ENCODE measurements around the gene STK11IP.

Gene STK11IP

DNA sequence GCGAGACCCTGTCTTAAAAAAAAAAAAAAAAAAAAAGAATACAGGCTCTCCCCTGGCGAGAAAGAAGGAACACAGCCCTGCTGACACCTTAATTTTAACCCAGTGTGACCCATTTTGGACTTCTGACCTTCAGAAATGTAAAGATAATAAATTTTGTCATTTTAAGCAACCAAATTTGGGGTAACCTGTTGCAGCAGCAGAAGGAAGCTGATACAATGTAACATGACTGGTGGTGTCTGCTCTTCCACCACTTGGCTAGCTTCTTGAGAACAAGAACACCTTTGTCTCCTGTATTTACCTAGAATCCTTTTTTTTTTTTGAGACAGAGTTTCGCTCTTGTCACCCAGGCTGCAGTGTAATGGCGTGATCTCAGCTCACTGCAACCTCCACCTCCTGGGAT, 6.6 kb upstream of the STK11IP start:
- no peak for DNase-seq

DNA sequence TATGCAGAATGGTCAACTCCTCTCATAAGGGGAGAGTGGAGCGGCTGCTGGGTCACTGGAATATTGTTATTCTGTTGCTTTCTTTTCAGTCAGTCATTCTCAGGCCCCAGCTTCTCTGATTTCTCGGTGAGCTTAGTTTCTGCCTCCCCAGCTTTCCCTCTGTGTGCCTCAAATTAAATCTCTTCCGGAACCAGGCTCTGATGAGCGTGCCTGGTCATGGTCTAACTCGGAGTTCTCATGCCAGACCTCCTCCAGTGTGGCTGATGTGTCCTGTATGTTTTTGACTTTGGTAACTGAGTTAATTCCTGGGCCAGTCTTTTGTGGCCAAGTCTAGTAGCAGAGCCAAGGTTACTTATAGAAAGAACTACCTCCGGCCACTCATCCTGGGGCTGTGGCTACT, 4.9 kb upstream of the STK11IP start:
- DNase-seq, result no peak

DNA sequence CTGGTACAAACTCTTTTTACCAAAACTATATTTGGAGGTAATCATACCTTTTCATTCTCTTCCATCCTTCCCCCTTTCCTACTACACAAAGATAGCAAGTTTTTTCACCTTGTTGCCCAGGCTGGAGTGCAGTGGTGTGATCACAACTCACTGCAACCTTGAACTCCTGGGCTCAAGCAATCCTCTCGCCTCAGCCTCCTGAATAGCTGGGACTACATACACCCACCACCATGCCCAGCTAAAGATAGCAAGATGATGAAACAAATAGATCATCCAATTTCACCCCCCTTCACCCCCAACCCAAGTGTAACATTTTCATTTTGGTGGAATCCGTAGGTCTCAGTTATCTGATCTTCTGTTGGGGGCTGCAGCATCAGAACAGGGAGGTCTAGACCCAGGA, 4.5 kb upstream of the STK11IP start:
- no peak for DNase-seq

DNA sequence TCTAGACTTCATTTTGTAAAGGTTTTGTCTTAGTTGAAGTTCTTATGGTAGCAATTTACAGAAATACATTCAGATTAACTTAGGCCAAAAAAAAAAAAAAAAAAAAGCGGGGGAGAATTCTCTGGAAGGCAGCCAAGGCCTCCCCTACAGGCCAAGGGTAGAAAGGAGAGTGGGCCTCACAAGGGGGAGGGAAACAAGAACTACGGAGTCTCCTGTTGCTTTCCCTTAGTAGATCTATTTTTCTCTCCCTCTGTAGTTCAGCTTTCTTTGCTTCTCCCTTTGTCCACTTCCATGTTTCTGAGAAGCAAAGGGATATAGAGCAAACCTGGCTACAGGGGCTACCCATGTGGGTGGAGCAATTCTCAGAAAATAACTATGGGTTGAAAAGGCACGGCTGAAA, 2.4 kb upstream of the STK11IP start:
- no peak for DNase-seq

DNA sequence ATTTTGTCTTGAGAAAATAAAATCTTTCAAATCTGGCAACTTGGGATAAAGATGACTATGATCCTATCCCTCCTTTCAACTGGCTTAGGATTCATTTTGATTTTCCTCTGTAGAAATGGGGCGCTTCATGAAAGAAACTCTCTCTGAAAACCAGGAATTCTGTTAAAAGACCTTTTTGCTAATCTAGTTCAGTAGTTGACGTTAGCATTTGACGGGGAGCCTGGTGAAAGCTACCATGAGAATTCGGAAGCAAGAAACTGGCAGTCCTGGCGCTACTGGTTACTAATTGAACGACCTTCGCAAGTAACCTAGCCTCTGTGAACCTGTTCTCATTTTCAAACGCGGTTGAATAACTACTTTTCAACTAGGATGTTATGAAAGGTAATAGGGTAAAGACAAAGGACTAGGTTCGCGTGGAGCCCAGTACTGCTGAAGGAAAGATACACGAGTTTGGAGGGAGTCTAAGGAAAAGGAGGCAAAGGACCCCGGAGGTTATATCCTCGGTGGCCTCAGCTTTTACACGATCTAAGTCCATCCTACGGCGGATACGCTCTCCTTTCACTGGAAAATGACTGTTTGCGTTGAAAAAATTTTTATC, 604 bp upstream of the STK11IP start:
- DNase-seq, result no peak

DNA sequence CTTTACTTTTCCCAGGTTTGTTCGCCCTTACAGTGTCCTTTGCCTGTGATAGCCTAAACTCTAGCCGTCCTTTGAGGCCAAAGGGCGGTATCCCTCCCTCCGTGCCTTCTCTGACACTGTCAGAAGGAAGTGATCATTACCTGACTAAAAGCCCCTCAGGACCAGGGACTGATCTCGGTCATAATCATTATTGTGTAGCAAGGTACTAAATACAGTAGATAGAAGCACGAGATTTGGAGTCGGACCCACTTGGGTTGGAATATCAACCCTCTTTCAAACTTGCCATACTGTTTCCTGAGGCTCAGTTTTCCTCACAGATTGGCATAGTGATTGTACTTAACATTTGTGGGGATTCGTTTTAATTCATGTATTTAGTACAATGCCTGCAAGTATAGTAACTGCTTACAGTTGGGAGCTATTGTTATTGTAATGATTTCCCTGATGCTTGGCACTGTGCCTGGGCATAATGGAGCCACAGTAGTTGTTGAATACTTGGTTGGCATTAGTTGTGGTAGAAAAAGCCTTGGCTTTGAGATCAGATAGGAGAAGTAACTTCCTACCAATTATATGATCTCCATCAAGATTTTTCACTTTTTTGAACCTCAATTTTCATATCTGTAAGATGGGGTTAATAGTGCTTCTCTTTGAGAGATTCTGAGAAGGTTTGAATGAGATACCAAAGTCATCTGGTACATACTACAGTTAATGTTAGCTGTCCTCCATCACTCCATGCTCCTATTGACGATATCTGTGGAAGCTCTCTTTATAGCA, 836 bp downstream of the STK11IP start:
- no peak for DNase-seq

DNA sequence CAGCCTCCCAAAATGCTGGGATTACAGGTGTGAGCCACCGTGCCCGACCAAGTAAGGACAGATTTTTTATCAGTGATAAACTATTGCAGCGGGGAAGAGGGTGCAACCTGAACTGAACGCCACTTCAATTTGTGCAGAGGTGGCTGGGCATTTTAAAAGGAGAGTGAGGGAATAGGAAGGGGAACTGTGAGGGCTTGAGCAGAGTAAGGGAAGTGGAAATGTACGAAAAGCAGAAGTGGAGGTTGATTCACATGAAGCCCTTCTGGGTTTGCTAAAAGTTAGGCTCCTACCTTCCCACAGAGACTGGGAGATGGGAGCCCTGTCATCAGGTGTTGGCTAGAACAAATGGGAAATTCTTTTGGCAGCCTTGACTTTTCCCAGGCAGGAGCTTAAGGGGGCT, 6.1 kb downstream of the STK11IP start:
- DNase-seq, result no peak

DNA sequence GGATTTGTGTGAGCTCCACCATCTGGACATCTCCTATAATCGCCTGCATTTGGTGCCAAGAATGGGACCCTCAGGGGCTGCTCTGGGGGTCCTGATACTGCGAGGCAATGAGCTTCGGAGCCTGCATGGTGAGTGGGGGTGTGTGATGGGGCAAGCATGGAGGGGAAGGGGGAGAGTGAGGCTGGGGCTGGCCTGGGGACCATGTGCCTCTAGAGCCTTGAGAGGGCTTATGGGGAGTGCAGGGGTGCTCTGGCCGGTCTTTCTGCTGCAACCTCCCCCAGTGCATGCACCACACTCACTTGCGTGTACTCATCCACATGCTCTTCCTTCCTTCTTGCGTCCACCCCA, 7.9 kb downstream of the STK11IP start:
- DNase-seq, result no peak

DNA sequence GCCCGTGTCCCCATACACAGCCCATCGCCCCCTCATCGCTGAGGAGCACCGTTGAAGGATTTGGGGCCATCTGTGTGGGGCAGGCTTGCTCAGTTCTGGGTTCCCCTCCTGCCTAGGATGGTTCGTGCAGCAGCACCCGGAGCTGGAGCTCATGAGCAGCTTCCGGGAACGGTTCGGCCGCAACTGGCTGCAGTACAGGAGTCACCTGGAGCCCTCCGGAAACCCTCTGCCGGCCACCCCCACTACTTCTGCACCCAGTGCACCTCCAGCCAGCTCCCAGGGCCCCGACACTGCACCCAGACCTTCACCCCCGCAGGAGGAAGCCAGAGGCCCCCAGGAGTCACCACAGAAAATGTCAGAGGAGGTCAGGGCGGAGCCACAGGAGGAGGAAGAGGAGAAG, 10.3 kb downstream of the STK11IP start:
- no peak for DNase-seq

DNA sequence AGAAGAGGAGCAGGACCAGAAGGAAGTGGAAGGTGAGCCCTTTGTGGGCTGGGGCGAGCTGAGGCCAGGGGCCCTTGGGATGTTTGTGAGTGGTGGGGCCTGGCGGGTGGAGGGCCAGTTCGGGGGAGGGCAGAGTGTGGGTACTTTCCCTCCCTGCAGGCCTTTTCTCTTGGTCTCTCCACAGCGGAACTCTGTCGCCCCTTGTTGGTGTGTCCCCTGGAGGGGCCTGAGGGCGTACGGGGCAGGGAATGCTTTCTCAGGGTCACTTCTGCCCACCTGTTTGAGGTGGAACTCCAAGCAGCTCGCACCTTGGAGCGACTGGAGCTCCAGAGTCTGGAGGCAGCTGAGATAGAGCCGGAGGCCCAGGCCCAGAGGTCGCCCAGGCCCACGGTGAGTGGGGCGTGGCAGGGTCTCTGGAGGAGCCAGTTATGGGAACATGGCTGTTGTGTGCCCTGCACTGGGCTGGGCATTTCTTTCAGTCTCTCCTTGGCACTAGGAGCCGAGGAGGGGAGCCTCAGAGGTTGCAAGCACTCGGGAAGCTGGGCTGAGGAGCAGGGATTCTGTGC, 10.8 kb downstream of the STK11IP start:
- DNase-seq, result no peak

DNA sequence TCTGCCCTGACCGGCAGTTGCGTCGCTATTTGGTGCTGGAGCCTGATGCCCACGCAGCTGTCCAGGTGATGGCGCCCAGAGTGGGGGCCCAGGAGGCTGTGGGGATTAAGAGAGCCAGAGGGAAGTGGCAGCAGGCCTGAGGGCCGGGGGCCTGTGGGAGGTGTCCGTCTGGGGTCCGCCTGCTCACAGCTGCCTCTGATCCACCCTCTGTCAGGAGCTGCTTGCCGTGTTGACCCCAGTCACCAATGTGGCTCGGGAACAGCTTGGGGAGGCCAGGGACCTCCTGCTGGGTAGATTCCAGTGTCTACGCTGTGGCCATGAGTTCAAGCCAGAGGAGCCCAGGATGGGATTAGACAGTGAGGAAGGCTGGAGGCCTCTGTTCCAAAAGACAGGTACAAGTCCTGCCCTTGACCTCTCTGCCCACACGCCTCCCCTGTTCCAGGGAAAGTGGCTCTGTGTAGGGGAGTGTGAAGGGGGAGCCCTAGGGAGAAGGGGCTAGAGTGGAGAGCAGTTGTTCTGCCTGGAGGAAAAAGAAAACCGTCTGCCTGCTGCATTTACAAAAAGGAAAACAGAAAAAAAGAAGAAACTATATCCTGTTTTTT, 11.6 kb downstream of the STK11IP start:
- no peak for DNase-seq

DNA sequence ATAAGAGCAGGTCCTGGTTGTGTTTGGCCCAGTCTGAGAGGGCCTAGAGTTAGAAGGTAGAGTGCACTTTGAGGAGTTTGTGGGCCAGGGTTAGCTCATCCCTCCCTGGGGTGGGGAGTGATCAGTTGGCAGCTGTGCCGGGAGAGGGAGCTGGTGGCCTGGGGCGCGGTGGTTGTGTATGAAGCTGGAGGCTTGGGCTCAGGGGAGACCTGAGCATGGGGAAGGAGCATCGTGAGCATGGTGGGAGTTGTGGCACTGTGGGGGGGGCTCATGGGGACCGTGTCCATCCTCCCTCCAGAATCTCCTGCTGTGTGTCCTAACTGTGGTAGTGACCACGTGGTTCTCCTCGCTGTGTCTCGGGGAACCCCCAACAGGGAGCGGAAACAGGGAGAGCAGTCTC, 13.6 kb downstream of the STK11IP start:
- no peak for DNase-seq

DNA sequence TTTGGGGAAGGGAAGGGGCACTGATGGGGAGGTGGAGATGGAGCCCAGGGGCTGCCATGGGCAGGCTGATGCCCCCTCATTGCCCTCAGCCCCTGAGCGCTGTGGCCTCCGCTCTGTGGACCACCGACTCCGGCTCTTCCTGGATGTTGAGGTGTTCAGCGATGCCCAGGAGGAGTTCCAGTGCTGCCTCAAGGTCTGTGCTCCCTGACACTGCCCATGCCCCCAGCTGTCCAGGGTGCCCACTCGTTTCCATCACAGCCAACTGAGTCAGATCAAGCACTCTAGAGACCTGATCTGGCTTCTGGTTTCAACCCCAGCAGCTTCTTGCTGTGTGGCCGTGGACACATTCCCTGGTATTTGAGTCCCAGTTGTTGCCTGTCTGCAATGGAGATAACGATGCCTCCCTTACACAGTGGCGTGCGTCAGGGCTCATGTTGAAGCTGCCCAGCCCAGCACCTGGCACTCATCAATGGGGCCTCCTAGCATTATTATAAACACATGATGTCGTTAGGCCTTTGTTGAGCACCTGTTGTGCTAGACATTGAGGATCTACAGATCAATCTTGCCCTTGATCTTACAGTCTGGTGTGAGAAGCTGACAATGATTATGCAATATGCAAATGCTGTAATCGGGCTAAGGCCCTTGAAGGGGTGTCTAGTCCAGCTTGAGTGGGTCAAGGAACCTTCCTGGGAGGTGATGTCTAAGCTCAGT, 14.4 kb downstream of the STK11IP start:
- no peak for DNase-seq

DNA sequence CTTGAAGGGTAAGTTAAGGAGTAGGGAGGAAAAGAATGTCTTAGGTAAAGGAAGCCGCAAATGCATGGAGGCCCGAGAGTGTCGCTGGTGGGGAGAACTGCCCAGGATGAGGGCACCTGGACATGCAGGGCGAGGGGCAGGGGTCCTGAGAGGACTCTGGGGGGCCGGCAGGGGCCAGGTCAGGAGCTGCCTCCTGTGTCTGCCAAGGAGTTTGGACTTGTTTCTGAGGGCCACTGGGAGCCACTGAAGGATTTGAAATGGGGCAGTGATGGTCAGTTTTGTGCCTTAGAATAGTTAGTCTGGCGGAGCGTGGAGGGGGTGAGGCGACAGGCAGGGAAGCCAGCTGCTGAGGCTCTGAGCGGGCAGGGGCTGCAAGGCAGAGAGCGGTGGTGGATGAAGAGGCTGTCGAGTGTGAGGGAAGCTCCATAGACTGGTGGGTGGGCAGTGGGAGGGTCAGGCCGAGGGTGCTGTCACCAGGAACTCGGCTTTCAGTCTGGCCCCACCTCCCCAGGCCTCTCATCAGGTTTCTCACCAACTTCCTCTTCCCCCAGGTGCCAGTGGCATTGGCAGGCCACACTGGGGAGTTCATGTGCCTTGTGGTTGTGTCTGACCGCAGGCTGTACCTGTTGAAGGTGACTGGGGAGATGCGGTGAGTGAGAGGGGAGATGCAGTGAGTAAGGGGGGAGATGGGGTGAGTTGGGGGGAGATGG, 15.1 kb downstream of the STK11IP start:
- peak; percentile 5 for DNase-seq

DNA sequence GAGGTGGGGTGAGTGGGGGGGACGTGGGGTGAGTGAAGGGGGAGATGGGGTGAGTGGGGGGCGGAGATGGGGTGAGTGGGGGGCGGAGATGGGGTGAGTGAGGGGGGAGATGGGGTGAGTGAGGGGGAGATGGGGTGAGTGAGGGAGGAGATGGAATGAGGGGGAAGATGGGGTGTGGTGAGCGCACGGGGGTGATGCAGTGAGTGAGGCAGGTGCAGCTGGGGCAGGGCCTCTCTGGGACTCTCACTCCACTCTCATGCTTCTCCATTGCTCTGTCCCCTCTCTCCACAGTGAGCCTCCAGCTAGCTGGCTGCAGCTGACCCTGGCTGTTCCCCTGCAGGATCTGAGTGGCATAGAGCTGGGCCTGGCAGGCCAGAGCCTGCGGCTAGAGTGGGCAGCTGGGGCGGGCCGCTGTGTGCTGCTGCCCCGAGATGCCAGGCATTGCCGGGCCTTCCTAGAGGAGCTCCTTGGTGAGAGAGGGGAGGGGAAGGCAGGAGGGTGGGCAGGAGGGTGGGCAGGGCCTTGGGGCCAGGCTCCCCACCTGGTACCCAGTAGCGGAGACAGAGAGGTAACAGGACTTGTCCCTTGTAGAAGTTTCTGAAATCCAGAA, 15.9 kb downstream of the STK11IP start:
- DNase-seq, result no peak

DNA sequence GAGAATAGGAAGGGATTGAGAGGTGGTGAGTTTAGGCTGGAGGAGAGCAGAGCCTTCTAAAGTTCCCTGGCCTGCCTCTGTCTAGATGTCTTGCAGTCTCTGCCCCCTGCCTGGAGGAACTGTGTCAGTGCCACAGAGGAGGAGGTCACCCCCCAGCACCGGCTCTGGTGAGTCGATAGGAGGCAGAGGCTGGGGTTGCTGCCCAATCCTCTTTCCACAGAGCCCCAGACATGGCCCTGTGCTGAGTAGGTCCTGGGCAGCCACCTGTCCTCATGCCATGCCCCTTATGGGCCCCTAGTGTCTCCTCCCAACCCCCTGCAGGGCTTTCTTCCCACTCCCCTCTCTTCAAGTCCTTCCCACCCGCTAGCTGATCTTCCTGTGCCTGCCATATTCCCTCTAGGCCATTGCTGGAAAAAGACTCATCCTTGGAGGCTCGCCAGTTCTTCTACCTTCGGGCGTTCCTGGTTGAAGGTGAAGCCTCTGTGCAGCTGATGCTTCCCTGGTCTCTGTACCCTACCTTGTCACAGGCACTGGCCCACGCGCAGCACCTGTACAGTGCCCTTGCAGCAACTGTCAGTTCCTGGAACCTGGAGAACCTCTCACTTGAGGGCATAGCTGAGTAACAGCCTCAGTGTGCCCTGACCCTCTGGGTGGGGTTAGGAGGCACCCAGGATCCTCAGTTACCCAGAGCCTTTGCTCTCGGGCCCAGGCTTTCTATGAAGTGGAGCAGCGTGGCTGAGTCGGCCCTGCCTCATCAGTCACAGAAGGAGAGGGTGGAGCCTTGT, 16.6 kb downstream of the STK11IP start:
- no peak for DNase-seq

DNA sequence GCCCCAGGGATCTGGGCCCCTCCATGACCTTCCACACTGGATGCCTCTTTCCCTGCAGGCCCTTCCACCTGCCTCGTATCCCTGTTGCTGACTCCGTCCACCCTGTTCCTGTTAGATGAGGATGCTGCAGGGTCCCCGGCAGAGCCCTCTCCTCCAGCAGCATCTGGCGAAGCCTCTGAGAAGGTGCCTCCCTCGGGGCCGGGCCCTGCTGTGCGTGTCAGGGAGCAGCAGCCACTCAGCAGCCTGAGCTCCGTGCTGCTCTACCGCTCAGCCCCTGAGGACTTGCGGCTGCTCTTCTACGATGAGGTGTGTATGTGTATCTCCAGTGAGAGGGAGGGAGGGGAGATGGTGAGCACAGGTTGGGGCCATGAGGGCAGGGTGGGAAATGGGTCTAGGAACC, 17.4 kb downstream of the STK11IP start:
- no peak for DNase-seq

DNA sequence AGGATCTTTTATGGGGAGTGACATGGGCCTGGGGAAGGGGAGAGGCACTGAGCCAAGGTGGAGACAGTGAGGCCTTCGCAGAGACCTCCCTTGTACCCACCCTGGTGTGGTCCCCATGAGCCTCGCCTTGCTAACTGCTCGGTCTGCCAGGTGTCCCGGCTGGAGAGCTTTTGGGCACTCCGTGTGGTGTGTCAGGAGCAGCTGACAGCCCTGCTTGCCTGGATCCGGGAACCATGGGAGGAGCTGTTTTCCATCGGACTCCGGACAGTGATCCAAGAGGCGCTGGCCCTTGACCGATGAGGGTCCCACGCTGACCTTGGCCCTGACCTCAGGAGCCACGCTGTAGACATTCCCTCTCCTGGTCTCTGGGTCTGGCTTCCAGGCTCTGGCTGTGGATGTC, 18.2 kb downstream of the STK11IP start:
- no peak for DNase-seq

DNA sequence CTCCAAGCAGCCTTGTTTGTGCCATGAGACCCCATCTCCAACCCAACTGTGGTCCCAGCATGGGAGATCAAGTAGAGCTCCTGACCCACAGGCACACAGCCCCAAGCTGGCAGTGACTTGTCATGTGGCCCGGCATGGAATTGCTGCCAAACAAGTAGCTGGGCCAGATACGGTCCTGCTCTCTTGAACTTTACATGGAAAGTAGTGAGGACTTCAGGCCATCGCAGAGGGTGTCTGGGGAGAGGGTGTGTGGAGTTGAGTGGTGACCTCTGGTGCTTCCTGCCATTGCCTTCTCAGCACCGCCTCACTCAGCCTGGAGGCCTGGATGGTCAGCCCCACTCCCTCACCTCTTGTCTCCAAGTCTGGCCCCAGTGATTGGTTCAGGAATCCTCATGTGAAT, 18.9 kb downstream of the STK11IP start:
- DNase-seq, result no peak

DNA sequence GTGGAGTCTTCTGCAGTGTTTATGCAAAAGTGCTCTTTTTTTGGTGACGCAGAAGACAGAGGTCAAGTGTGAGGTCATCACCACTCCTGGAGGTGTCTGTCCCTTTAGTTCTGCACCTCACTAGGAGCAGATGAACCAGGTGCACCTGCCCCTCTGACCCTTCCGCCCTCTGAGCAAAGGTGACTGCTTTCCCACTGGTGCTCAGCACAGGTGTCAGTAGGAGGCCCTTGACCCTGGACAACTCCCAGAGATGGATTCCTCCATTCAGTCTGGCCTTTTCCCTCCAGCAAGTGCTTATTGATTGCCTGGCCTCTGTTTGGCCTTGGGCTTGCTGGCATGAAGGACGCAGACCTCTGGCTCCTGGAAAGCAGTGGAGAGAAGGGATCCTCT, 21.1 kb downstream of the STK11IP start:
- no peak for DNase-seq

DNA sequence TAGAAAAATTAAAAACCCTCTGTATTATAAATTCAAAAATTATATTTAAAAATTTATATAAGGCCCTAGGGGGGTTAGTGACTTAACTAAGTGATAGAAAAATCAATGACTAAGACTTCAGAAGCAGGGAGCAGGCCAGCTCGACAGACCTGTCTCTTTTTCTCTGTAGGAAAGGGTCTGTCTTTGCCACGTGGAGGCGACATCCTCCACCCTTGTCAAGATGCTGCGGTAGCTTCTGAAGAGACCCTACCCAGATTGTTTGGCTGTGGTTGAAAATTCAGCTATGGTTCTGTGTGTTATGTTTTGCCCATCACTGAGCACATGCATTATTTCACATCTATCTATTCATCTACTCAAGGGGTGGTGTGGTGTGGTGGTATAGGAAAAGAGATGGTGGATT, 21.6 kb downstream of the STK11IP start:
- no peak for DNase-seq

DNA sequence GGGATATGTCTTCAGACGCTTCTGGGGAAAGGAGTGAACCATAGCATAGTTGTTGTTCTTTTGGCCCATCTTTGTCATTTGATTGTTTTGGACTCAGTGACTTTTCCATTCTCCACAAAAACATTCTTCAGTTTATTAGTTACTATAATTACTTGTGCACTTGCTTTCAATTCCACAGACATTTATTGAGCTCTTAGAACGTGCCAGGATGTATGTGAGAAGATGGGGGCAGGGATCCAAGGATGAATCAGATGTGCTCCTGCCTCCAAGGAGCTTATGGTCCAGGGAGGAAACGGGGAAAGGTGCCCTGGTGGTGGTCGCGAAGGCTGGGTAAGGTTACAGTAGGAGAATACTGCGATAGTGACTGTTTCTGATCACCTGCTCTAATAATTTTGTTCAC, 22.9 kb downstream of the STK11IP start:
- DNase-seq, result no peak
